Posterior cingulate gyrus (tissue), 11 donors: ENCODE data around the gene RAVER1.

Source experiments
- DNase-seq, 10 donors: peaks; one replicate each; pipeline versions ENCODE4 v3.0.0 to v3.0.0-alpha.2; 2020 to 2021; ENCODE audit warnings: mixed read lengths in 3 of 10
- intact Hi-C: fragments of 100-400 bp; cut with DNase I; formaldehyde crosslinking; loops from one replicate; pipeline ENCODE4 v1.15.1; 2023

Gene RAVER1

DNA sequence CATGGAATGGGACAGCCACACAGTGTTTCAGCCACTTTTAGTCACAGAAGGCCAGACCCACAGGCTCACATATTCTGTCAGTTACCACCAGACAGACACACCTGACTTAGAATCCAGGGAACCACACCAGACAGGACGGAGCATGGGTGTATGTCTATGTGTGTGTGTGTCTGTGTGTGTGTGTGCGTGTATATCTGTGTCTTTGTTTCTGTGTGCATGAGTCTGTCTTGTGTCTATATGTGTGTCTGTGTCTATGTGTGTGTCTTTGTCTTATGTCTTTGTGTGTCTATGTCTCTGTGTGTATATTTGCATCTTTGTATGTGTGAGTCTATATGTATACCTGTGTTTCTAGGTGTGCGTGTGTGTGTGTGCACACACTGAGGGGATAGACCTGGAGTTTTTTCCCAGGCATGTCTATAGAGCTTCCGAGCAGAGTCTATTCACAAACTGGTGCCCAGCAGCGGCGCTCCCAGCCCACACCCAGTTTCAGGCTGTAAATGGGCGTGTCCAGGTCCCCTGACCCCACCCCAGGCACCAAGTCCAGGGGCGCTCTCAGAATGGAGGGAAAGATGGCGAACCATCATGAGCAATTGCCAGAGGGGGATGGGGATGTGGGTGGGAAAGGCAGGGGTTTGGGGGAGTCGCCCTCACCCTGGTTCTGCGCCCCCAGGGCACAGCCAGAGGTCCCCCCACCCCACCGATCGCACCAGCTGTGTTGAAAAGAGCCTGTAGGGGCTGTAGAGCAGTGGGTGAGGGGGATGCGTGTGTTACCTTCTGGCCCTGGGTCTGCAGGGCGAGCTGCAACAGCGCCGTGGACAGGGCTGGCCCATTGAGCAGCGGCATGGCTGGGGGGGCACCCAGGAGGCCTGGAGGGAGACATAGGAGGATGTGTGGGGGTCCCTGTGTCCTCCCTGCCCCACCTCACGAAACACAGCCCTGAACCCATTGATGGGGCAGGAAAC, 11.2 kb downstream of the RAVER1 start:
- intact Hi-C loops: no loop called here
- no peak for DNase-seq

- DNase-seq: no peak
- intact Hi-C loops: no loop called here
Measured at GRCh38 chr19:10321417-10321797, 11.9 kb downstream of the RAVER1 start.

GRCh38 chr19:10320602-10321416, 12.5 kb downstream of the RAVER1 start:
- intact Hi-C loops: no loop called here
- DNase-seq: no peak

DNA sequence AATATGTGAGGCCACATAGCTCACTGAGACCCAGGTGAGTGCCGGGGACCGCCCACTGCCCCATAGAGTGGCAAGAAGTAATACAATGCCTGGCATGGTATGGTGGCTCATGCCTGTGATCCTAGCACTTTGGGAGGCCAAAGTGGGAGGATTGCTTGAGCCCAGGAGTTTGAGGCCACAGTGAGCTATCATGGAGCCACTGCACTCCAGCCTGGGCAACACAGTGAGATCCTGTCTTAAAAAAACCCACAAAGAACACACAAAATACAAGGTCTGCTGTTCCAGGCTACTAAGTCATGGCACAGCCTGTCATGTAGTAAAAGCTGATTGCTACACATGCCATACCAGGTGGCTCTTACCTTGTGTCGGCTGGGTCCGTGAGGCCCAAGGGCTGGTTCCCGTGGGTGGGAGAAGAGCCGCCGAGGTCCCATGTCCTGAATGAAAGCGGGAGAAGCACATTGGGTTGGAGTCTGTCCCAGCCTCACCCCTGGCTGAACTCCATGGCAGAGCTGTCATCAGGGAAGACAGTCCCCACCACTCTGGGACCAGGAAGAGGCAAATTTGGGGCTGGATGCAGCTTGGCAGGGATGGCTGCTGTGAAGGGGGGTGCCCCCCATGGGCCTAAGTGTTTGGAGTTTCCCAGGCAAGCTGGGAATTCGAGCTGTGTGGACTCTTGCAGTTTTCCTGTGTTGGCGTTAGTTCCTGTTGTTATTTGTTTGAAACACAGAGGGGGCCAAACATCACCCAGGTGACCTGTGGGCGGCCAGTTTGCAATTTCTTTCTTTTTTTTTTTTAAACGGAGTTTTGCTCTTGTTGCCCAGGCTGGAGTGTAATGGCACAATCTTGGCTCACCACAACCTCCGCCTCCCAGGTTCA, 14.3 kb downstream of the RAVER1 start:
- DNase-seq: no peak
- intact Hi-C loops: no loop called here

- intact Hi-C loops: no loop called here
- no peak for DNase-seq
Measured at GRCh38 chr19:10317857-10318462, 15.4 kb downstream of the RAVER1 start.

GRCh38 chr19:10317045-10317856, 16.1 kb downstream of the RAVER1 start:
- intact Hi-C loops: no loop called here
- no peak for DNase-seq

DNA sequence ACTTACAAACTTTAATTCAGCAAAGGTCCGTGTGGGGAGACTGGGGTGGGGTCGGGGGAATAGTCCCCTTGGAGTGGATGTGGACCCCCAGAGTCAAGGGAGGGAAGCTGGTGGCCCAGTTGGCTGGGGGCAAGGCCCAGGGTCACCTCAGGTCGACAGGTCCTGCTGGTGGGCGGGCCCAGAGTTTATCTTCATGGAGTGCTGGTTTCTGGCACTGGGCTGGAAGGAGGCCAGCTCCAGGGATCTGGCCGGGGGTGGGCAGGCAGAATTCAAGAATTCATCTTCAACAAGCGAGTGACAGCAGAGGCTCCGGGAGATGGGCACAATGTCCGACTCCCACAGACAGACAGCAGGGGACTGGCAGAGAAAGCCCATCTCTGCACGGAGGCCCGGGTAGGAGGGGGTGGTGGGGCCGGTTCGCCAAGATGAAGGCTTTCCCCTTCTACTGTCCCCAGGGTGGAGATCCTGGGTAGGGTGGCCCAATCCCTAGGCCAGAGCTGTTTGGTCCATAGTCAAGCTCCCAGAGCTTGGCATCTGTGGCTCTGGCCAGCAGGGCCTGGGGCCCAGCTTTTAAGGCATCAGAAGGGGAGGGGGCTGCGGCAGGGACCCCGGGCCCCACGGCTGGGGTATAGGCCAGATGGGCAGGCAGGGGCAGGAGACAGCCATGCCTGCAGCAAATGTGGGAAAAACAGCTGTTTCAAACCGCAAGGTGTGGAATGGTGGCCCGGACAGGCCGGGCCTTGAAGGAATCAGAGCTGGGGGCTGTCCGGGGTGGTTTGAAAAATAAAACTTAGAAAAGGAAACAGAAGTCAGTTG, 16.9 kb downstream of the RAVER1 start:
- no peak for DNase-seq
- intact Hi-C loops: no loop called here

DNA sequence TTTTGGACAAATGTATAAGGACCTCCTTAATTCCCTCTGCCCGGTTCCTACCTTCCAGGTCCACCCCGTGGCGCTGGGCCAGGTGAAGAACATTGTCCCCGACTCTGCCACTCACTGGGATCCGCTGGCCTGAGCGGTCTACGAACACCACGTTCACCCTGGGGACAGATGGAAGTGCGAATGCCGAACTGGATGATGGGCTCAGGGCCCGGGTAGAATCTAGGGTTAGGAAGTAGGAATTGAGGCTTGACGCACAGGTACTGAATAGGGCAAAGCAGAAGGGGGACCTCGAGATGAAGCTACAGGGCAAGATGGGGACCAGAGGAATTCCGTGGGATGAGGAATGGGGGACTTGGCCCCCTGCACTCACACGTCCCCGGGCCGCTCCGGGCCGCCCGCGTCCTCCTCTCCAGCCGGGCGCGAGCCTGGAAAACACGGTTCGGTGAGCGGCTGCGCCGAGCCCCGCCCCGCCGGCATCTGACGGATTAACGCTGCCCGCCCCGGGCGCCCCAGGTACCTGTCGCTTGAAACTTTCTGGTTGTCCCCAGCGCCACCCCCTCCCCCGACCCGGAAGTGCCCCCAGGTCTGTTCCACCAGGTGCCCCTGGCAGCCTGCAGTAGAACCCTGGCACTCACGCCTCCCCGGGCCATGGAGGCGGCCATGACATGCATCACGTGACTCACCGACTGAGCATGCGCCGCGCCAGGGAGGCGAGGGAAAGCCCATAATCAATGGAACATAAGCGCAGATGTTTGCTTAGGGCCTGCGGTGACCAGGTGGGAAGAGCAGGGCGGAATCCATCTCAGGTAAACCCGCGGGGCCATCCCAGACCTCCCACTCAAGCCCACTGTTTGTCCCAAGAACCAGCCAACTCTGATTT, 17.8 kb downstream of the RAVER1 start, which contains the start of gene FDX2:
TSS of gene FDX2 (minus strand) at position 681 of the 880 bp plus-strand sequence. CDS start at position 662, 19 bp downstream.
- peak; percentile 84 to 98 (median 92) for DNase-seq
- intact Hi-C loops: loop anchor here (2.0 kb wide), 1 partner anchor 65 kb away; the partner anchor contains the start of gene TYK2

GRCh38 chr19:10309423-10309822, 23.9 kb downstream of the RAVER1 start, which contains the start of gene ZGLP1:
ZGLP1 (minus strand) TSS chr19:10309815.
- no peak for DNase-seq
- intact Hi-C loops: no loop called here

- intact Hi-C loops: no loop called here
- DNase-seq: no peak
Measured at GRCh38 chr19:10306327-10306726, 27.0 kb downstream of the RAVER1 start.

GRCh38 chr19:10305139-10305806, 28.1 kb downstream of the RAVER1 start:
- intact Hi-C loops: no loop called here
- peak in 9 of 10 donors; percentile 44 to 95 (median 70) for DNase-seq

DNA sequence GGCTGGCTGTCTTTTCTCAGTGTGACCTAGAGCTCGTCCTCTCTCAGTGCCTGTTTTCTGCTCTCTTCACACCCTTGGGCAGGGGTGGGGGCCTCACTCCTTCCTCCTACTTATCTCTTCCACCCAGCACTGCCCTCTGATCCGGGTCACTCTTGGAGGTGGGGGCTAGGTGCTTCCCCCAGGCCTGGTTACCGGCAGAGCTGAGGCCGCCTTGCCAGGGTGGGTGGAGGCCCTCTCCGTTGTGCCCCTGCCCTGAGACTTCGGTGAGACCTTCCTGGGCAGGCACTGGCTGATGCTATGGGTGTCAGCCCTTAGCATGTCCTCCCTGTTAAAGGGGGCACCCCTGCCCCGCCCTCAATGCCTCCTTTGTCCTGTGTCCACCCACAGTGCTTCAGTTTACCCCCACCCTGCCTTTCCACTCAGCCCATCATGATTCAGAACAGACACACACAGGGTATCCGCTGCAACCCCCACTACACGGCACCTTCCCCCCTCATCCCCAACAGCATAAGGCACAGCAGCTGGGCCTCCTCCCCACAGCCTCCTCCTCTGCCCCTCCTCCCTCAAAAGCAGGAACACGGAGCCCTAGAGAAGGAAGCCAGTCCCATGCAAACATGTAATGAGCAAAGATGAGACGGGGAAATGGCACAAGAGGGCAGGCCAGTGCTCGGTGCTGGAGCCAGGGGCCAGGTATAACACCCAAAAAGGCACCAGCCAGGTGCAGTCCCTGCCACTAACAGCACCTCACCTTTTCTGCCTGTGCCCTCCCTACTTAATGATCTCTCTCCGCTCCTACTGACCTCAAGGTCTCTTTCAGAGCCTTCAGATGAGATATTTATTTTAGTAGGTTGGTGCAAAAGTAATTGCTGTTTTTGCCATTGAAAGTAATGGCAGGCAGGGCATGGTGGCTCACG, 33.5 kb downstream of the RAVER1 start:
- DNase-seq: peak in 4 of 10 donors; percentile 36 to 93 (median 66)
- intact Hi-C loops: no loop called here

- DNase-seq: no peak
- intact Hi-C loops: no loop called here
Measured at GRCh38 chr19:10295847-10296591, 37.3 kb downstream of the RAVER1 start.

DNA sequence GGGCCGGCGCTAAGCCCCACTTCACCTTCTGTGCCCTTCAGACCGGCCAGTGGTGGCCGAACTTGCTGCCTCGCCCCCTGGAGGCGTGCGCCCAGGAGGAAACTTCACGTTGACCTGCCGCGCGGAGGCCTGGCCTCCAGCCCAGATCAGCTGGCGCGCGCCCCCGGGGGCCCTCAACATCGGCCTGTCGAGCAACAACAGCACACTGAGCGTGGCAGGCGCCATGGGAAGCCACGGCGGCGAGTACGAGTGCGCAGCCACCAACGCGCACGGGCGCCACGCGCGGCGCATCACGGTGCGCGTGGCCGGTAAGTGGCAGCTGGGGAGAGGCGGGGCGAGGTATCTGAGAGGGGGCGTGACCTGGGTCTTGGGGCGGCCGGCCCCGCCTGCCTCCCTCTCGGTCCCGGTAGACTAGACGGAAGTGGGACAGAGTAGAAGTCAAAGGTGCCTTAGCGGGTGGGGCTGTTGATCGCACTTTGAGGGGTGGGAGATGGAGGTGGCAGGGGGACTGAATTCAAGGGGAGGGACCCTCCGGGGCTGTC, 38.0 kb downstream of the RAVER1 start:
- intact Hi-C loops: no loop called here
- peak in 1 of 10 donors; percentile 84 for DNase-seq

DNA sequence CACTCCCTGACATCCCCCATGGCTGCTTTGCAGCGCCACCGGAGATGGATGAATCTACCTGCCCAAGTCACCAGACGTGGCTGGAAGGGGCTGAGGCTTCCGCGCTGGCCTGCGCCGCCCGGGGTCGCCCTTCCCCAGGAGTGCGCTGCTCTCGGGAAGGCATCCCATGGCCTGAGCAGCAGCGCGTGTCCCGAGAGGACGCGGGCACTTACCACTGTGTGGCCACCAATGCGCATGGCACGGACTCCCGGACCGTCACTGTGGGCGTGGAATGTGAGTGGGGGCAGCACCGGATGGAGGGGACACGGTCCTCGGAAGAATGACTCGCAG, 39.0 kb downstream of the RAVER1 start:
- DNase-seq: no peak

More for the DNA sequence above, 39.0 kb downstream of the RAVER1 start:
- intact Hi-C loops: no loop called here
